OCI-LY7 (cell line): ENCODE results near the gene ENGASE. TPM values are rescaled to one million over a fixed set of nuclear protein-coding genes. Genes with fewer than 3 reads are reported as not detected.

Experiments
- BruUV-seq: library from RNA; stranded (reverse); fragments of 400-500 nt; replicated peaks from 2 replicates; lab custom pipeline; 2021; lab: Mats Ljungman, UMichigan
- CTCF ChIA-PET: fragments of 300-600 bp; sonication (Branson Sonifier 250); formaldehyde crosslinking; loops from one replicate; lab custom pipeline; 2022; ENCODE audit warnings: antibody characterized with exemption; ENCODE audit not compliant: unreplicated experiment; lab: Charles Lee
- POLR2A ChIA-PET: fragments of 300-600 bp; sonication (Branson Sonifier 250); formaldehyde crosslinking; loops from one replicate; lab custom pipeline; 2022; ENCODE audit warnings: antibody characterized with exemption; lab: Charles Lee
- DNase-seq: peaks from one replicate; pipeline ENCODE4 v3.0.0-alpha.2; 2015; ENCODE audit warnings: low spot score
- H2AFZ ChIP-seq: fragments of 200-600 bp; sonication (generic), shearing (Covaris generic); 2 replicates; pipeline ENCODE4 v1.6.1; 2014; ENCODE audit warnings: mild to moderate bottlenecking, antibody characterized with exemption, low read length, moderate library complexity
- H3K27ac ChIP-seq: fragments of 200-600 bp; sonication (generic); 2 replicates; pipeline ENCODE4 v1.5.1; 2014; ENCODE audit warnings: mixed run types, low read depth, mild to moderate bottlenecking, moderate library complexity, low read length, inconsistent platforms; ENCODE audit not compliant: poor library complexity, severe bottlenecking
- H3K36me3 ChIP-seq: fragments of 200-600 bp; sonication (generic); 2 replicates; pipeline ENCODE4 v1.6.1; 2014; ENCODE audit warnings: mild to moderate bottlenecking, antibody characterized with exemption, low read length, moderate library complexity, mixed read lengths; ENCODE audit not compliant: insufficient read depth
- H3K4me1 ChIP-seq: fragments of 200-600 bp; sonication (generic); 2 replicates; pipeline ENCODE4 v1.5.1; 2014; ENCODE audit warnings: mild to moderate bottlenecking, low read length; ENCODE audit not compliant: insufficient read depth, poor library complexity, severe bottlenecking
- H3K4me2 ChIP-seq: fragments of 200-600 bp; sonication (generic); 2 replicates; pipeline ENCODE4 v1.6.1; 2014; ENCODE audit warnings: mild to moderate bottlenecking, low read length
- H3K4me3 ChIP-seq: fragments of 200-600 bp; sonication (generic); 2 replicates; pipeline ENCODE4 v1.5.1; 2014; ENCODE audit warnings: mild to moderate bottlenecking, low read depth, low read length; ENCODE audit not compliant: poor library complexity, severe bottlenecking
- H3K79me2 ChIP-seq: fragments of 200-600 bp; sonication (generic); 2 replicates; pipeline ENCODE4 v1.6.1; 2016; ENCODE audit warnings: low read depth, mild to moderate bottlenecking, low read length, moderate library complexity, mixed read lengths; ENCODE audit not compliant: insufficient read depth
- H3K9me2 ChIP-seq: fragments of 200-600 bp; sonication (generic); 2 replicates; pipeline ENCODE4 v1.6.1; 2016; ENCODE audit warnings: mild to moderate bottlenecking, low read length, mixed read lengths; ENCODE audit not compliant: insufficient read depth
- H3K9me3 ChIP-seq: fragments of 200-600 bp; sonication (generic); 2 replicates; pipeline ENCODE4 v1.6.1; 2014; ENCODE audit warnings: mild to moderate bottlenecking, mixed run types, low read length, mixed read lengths
- H4K20me1 ChIP-seq: fragments of 200-600 bp; sonication (generic); 2 replicates; pipeline ENCODE4 v1.6.1; 2014; ENCODE audit warnings: mild to moderate bottlenecking, antibody characterized with exemption, low read length, moderate library complexity, mixed read lengths; ENCODE audit not compliant: insufficient read depth
- EZH2phosphoT487 ChIP-seq: fragments of 200-600 bp; sonication (generic); IDR thresholded peaks from 2 replicates; pipeline ENCODE4 v1.6.1; 2018; ENCODE audit warnings: low read depth, borderline replicate concordance, mild to moderate bottlenecking, mixed run types, antibody characterized with exemption, low read length, moderate library complexity, mixed read lengths
- intact Hi-C: fragments of 100-400 bp; cut with micrococcal nuclease; formaldehyde crosslinking; loops from one replicate; pipeline ENCODE4 v1.10.0; 2022; ENCODE audit not compliant: unreplicated experiment
- total RNA-seq, 2 experiments: library from RNA; depleted of rRNA in 1 of 2; stranded (reverse); fragments of >200 nt in 1 of 2; shearing (Covaris generic) in 1 of 2; gene quantifications; 2 replicates each; pipeline ENCODE4 v1.2.3, GENCODE V29; 2014 to 2022
- TF ChIP-seq, protein P1 (sequence below): fragments of 200-600 bp; sonication (generic); conservative IDR thresholded peaks from 2 replicates; pipeline ENCODE4 v1.5.1; 2014; ENCODE audit warnings: mild to moderate bottlenecking, antibody characterized with exemption, low read length, moderate library complexity, mixed read lengths

Gene ENGASE
- total RNA-seq, 2 experiments from 2014 or later = 8.4 to 35.1 TPM

- intact Hi-C loops = no loop called here
- TF ChIP-seq EZH2phosphoT487 = no peak
- TF ChIP-seq, protein P1, sequence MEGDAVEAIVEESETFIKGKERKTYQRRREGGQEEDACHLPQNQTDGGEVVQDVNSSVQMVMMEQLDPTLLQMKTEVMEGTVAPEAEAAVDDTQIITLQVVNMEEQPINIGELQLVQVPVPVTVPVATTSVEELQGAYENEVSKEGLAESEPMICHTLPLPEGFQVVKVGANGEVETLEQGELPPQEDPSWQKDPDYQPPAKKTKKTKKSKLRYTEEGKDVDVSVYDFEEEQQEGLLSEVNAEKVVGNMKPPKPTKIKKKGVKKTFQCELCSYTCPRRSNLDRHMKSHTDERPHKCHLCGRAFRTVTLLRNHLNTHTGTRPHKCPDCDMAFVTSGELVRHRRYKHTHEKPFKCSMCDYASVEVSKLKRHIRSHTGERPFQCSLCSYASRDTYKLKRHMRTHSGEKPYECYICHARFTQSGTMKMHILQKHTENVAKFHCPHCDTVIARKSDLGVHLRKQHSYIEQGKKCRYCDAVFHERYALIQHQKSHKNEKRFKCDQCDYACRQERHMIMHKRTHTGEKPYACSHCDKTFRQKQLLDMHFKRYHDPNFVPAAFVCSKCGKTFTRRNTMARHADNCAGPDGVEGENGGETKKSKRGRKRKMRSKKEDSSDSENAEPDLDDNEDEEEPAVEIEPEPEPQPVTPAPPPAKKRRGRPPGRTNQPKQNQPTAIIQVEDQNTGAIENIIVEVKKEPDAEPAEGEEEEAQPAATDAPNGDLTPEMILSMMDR = no peak
Measured at GRCh38 chr17:79117905-79118487, 43.4 kb downstream of the ENGASE start.

GRCh38 chr17:79118924-79119323 lies 44.3 kb downstream of the ENGASE start:
- no peak overlapping the region for H3K4me2 ChIP-seq
- no peaks in the 10 kb centered on the region for H3K79me2 ChIP-seq
- POLR2A ChIA-PET = interaction anchor here (0.6 kb wide), 1 partner anchor 564 kb away, joined by 3 read pairs; no protein-coding TSS in a partner anchor
- intact Hi-C loops = no loop called here
- no peaks in the 10 kb centered on the region for H3K4me1 ChIP-seq
- no peaks in the 10 kb centered on the region for H3K9me3 ChIP-seq
- H2AFZ ChIP-seq = no peak overlapping the region
- no peak for TF ChIP-seq EZH2phosphoT487
- TF ChIP-seq, protein P1 = no peak
- no peak overlapping the region for H3K4me3 ChIP-seq
- no peaks in the 10 kb centered on the region for H3K9me2 ChIP-seq
- no peak overlapping the region for H3K27ac ChIP-seq
- H3K36me3 ChIP-seq = no peaks in the 10 kb centered on the region
- CTCF ChIA-PET = no interaction called here
- no peaks in the 10 kb centered on the region for H4K20me1 ChIP-seq
- BruUV-seq = no TSS peak
- no peak for DNase-seq

More at GRCh38 chr17:79117905-79118487, 43.4 kb downstream of the ENGASE start:
- CTCF ChIA-PET = interaction anchor here (0.5 kb wide), 1 partner anchor 8 kb away, joined by 3 read pairs; no protein-coding TSS in a partner anchor
- no peak overlapping the region for H2AFZ ChIP-seq
- H3K79me2 ChIP-seq = no peaks in the 10 kb centered on the region
- H3K4me2 ChIP-seq = no peak overlapping the region
- H3K27ac ChIP-seq = no peak overlapping the region
- H4K20me1 ChIP-seq = no peaks in the 10 kb centered on the region
- POLR2A ChIA-PET = no interaction called here
- BruUV-seq = no TSS peak
- H3K4me3 ChIP-seq = no peak overlapping the region
- H3K9me2 ChIP-seq = no peaks in the 10 kb centered on the region
- H3K9me3 ChIP-seq = no peaks in the 10 kb centered on the region
- H3K4me1 ChIP-seq = no peaks in the 10 kb centered on the region
- DNase-seq = no peak
- H3K36me3 ChIP-seq = no peaks in the 10 kb centered on the region

- DNase-seq = no peak
- H3K9me2 ChIP-seq = no peaks in the 10 kb centered on the region
- POLR2A ChIA-PET = no interaction called here
- no peaks in the 10 kb centered on the region for H4K20me1 ChIP-seq
- intact Hi-C loops = no loop called here
- no TSS peak for BruUV-seq
- CTCF ChIA-PET = no interaction called here
- H3K79me2 ChIP-seq = no peaks in the 10 kb centered on the region
- H2AFZ ChIP-seq = no peak overlapping the region
- no peaks in the 10 kb centered on the region for H3K36me3 ChIP-seq
- TF ChIP-seq, protein P1 = no peak
- TF ChIP-seq EZH2phosphoT487 = no peak
- H3K4me3 ChIP-seq = no peak overlapping the region
- no peaks in the 10 kb centered on the region for H3K4me1 ChIP-seq
- H3K9me3 ChIP-seq = no peaks in the 10 kb centered on the region
- H3K4me2 ChIP-seq = no peak overlapping the region
- H3K27ac ChIP-seq = no peak overlapping the region
Measured at GRCh38 chr17:79120259-79120658, 45.6 kb downstream of the ENGASE start.
